UCSD-AML1 (cell line): ENCODE measurements around the gene MVP.
A peak's percentile ranks its signal among the peaks of the same experiment; 100 is the strongest.
"Not testable (repeated sequence)": the region's sequence is repeated elsewhere in the genome, so short reads cannot be mapped to it uniquely, and the experiment has no call there.

Experiments
- DNase-seq: peaks from one replicate; lab custom pipeline; 2025; ENCODE audit not compliant: unreplicated experiment; lab: John Stamatoyannopoulos, UW

The MVP gene

DNA sequence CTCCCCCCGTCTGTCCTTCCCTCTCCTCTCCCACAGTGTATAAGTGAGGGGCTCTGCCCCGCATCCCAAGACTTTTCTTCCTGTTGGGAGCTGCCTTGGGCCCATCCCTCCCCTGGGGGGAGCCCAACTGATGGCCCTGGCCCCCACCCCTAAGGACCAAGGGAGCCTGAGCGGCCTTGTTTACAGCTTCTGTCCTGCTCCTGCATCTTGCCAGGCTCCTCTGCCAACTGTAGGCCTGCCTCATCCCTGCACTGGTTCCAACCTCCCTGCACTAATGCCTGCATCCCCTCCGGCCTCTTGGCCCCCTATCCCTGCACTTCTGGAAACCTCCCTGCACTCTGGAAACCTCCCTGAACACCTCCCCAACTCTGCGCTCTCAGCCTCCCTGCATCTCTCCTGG, 5.7 kb upstream of the MVP start:
- no peak for DNase-seq

DNA sequence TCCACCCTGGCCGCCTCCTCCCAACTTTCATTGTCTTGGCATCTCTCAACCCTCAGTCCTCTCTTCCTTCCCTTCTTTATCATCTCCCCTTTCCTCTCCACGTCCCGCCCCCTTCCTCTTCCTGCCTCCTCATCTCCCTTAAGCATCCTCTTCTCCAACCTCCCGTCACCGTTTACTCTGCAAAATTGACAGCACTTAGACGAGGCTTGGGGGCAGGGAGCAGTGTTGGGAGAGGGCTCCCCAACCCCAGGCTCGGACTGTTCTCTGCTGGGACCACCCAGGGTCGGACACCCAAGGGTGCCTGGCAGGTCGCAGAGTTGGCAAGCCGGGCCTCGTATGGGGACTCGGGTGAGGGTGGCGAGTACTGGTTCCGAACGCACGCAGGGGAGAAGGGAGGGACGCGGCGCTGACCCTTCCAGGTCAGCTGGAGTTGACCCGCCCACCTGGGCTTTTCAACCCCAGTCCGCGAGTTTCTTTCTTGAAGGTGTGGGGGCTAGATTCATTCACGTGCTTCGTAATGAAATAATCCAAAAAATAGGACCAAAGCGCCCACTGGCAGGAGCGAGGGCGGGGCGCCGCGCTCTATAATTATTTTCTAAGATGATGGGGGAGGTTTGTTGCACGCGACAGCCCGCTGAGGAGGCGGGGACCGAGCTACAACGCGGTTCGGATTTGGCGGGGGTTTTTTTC, 5.1 kb upstream of the MVP start:
- peak; percentile 48 for DNase-seq

DNA sequence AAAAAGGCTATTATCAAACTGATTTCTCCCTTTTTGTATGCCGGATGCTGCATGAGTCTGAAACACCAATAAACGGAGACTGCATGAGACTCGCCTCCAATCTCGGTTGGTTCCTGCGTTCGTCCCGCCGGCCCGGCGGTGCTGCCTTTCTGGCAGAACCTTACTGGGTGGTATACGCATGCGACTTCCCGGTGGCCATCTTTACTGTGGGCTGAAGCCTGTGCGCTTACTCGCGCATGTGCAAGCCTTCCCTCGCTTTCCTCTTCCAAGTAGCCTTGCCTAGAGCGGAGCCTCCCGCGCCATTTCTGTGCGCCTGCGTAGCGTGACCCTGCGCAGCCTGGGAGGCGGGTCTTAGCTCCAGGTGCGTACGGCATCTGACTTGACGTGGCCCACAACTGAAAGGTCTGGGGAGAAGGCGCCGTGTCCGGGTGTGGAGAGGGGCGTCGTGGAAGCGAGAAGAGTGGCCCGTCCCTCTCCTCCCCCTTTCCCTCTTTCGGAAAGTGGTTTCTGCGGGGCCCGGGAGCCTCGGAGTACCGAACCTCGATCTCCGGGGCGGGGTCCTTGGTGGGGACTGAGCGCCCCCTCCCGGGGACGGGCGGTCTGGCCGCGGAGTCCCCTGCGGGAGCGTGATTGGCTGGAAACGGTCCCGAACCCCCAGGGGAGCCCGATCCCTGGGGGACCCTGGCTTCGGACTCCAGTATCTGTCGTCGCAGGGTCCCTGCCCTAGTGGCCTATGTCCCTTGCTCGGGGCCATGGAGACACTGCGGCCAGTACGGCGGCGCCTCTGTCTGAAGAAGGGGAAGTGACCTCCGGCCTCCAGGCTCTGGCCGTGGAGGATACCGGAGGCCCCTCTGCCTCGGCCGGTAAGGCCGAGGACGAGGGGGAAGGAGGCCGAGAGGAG, 4.2 kb upstream of the MVP start, which contains the start of gene PAGR1:
Gene PAGR1 (plus strand): TSS at position 360 of the 901 bp plus-strand sequence. CDS start 374 bp downstream, at position 734.
- peak; percentile 98 for DNase-seq

DNA sequence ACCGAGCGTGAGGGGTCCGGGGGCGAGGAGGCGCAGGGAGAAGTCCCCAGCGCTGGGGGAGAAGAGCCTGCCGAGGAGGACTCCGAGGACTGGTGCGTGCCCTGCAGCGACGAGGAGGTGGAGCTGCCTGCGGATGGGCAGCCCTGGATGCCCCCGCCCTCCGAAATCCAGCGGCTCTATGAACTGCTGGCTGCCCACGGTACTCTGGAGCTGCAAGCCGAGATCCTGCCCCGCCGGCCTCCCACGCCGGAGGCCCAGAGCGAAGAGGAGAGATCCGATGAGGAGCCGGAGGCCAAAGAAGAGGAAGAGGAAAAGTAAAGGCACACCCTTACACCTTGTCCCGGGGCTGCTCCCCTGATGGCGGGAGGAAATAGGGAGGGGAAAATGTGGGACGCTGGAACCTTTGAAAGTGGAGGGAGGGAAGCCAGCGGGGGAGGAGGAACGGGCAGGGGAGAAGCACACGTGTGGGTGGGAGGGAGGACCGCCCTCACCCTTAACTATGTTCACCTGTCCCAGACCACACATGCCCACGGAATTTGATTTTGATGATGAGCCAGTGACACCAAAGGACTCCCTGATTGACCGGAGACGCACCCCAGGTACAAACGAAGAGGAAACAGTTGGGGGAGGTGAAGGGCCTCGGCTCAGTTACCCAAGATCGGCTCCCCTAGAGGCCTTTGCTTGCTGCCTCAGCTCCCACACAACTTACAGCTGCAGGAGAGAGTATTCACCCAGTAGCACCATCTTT, 3.4 kb upstream of the MVP start:
- peak; percentile 79 for DNase-seq

DNA sequence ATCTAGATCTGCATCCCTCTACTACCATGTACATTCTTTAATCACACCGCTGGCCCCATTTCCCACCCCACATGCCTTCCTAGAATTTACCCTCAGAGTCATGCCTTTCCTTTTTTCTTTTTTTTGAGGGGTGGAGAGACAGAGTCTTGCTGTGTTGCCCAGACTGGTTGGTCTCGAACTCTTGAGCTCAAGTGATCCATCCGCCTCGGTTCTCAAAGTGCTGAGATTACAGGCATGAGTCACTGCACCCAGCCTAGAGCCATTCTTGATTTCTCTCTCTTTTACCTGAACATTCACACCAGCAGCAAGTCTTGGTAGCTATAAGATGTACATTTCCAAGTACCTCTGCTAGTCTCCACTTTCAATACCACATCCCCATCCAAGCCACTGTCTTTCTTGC, 2.2 kb upstream of the MVP start:
- DNase-seq = no peak

DNA sequence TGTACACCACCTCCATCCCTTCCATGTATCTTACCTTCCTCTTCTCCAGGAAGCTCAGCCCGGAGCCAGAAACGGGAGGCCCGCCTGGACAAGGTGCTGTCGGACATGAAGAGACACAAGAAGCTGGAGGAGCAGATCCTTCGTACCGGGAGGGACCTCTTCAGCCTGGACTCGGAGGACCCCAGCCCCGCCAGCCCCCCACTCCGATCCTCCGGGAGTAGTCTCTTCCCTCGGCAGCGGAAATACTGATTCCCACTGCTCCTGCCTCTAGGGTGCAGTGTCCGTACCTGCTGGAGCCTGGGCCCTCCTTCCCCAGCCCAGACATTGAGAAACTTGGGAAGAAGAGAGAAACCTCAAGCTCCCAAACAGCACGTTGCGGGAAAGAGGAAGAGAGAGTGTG, 756 bp upstream of the MVP start:
- DNase-seq = no peak

DNA sequence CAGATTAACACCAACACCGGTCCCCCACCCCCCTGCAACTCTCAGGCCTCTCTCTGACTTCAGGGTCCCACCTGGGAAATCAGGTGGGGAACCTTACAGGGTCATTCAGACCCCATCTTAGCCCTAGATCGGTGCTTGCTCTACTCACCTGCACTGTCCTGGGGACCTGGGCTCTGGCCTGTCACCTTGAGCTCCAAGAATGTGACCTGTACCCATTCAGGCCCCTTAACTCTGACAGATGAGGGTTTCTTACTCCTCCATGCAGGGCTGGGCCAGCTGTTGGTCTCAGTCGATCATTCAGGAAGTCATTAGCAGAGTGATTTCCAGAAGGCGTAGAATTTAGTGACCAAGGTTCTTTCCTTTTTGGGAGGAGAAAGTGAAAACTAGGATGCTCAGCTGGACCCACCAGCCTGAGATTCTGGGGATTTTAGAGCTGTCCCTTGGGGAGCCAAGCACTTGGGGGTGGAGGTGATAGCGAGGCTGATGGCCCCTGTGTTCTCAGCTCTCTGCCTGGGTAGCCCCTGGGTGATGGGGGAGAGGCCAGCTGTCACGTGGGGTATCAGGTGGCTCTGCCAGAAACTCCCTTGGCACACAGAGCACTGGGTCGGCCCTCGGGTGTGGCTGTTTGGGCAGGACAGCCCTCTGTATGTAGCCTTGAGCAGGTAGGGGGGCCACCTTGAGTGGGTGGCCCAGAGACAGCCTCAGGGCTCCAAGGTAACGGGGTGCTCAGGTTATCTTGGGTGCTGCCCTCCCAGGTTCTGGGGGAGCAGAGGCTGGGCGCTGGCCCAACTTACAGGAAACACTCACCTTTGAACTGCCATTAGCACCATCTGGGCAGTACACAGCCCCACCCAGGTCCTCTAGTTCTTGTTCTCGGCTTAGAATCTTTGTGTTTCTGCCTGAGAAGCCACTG, 724 bp downstream of the MVP start:
- no peak for DNase-seq

DNA sequence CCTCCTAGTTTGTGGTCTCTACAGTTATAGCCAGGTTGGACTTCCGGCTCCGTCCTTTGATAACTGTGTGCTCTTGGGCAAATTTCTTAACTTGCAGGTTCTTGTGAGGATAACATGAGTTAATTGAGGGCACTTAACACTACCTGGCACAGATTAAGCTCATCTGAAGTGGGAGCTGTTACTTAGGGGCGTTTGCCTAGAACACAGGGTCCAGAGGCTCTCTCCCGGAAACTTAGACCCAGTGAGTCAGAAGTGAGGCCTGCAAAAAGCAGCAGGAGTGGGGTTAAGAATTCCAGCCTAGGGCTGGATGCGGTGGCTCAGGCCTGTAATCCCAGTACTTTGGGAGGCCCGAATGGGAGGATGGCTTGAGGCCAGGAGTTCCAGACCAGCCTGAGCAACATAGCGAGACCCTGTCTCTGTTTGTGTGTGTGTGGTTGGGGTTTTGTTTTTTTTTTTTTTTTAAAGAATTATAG, 1.4 kb downstream of the MVP start:
- no peak for DNase-seq

DNA sequence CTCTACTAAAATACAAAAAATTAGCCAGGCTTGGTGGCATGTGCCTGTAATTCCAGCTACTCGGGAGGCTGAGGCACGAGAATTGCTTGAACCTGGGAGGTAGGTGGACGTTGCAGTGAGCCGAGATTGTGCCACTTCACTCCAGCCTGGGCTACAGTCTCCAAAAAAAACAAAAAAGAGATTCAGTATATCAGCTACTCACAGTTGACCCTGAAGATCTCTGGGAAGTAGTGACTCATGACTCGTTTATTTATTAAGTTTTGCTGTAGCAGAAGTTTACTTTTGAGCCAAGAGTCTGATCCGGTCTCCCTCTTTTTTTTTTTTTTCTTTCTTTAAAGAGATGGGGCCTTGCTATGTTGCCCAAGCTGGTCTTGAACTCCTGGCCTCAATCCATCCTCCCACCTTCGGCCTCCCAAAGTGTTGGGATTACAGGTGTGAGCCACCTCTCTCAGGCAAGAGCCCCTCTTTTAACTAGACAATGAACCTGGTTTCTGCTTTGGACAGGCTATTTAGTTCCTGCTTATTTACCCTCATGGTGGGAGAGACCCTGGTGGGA, 4.4 kb downstream of the MVP start:
- no peak for DNase-seq

DNA sequence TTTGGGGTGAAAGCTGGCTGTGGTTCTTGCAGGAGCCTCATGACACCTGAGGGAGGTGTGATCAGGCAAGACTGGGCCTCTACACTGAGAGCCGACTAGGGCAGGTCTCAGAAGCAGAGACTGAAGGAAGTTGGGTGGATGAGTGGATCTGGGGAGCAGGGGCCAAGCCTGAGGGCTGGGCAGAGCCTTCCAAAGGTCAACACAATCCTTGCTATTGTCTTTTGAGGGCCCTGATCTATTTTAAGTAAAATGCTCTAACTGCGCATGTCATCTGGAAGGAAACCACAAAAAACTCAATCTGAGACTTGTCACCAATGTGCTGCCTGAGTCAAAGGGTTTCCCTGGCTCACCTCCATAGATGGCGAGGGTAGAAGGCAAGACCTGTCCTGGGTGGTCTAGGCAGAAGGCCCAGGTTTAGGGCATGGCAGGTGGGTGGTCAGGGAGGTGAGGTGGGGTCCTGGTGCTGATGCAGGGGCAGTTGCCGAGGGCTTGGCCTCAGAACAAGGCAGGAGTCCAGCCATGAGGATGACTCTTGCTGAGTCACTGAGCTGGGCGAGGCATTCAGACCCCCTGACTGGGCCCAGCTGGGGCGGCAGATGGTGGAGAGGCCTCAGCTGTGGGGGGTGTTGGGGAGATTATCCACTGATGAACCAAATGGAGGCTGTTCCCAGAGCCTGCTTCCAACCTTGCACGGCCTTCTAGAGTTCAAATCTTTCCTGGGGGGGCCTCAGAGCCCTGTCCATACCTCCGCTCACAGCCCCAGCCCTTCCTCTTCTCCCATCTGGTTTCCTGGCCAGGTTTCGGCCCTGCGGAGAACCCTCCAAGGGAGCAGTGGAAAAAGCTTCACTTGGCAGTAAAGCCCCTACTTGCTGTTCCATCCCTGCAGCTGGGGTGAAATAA, 5.1 kb downstream of the MVP start:
- DNase-seq = no peak

DNA sequence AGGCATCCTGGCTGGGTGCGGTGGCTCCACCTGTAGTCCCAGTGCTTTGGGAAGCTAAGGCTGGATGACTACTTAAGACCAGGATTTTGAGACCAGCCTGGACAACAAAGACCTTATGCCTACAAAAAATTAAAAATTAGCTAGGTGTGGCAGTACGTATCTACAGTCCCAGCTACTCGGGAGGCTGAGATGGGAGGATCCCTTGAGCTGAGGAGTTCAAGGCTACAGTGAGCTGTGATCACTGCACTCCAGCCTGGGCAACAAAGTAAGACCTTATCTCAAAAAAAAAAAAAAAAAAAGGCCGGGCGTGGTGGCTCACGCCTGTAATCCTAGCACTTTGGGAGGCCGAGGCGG, 6.1 kb downstream of the MVP start:
- DNase-seq = no peak

DNA sequence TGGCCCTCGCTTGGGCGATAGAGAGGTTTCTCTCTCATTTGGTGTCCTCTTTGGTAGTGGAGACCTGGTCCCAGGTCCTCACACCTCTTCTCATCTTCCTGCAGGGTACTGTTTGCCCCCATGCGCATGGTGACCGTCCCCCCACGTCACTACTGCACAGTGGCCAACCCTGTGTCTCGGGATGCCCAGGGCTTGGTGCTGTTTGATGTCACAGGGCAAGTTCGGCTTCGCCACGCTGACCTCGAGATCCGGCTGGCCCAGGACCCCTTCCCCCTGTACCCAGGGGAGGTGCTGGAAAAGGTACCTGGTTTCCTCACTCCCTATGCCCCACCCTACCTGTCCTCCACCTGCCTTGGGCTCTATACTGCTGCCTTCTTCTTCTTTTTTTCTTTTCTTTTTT, 10.5 kb downstream of the MVP start:
- no peak for DNase-seq

DNA sequence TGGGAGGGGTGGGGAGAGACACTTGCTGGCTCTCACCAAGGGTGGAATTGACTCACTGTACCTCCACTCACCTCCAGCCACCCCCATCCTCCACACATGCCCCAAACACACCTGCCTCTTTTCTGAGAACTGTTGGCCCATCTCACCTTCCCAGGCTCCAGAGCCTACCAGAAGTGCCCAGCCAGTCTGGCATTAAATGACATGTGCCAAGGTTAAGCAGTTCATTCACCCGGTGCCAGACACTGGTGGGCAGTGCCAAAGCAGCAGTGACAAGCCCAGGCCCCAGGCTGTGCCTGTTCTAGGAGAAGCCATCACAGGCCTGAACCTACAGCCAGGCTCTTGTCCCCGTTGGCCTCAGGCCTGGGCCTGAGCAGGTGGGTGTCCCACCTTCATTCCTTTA, 11.2 kb downstream of the MVP start:
- no peak for DNase-seq

DNA sequence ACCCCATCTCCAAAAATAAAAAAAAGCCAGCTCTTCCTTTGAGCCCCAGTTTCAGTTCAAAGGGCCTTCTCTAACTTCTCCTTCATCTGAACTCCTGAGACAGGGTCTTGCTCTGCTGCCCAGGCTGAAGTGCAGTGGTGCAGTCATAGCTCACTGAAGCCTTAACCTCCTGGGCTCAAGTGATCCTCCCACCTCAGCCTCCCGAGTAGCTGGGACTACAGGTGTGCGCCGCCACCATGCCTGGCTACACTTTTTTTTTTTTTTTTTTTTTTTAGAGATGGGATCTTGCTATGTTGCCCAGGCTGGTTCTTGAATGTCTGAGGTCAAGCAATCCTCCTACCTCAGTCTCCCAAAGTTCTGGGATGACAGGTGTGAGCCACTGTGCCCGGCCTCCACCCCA, 13.0 kb downstream of the MVP start:
- not testable (repeated sequence) for DNase-seq

DNA sequence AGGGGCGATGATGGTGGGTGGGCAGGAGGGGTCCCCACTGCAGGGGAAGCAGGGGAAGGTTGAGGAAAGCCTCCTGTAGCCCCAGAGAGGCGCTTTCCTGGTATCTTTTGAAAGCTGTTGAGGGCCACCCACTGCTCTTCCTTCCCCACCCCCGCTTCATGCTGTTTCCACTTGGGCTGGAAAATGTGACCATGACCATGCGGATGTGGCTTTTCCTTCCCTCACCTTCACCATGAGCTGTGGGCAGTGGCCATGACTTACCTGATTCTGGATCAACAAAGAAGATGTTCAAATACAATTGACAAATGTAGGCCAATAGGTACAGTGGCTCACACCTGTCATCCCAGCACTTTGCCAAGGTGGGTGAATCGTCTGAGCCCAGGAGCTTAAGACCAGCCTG, 13.8 kb downstream of the MVP start:
- DNase-seq = no peak

DNA sequence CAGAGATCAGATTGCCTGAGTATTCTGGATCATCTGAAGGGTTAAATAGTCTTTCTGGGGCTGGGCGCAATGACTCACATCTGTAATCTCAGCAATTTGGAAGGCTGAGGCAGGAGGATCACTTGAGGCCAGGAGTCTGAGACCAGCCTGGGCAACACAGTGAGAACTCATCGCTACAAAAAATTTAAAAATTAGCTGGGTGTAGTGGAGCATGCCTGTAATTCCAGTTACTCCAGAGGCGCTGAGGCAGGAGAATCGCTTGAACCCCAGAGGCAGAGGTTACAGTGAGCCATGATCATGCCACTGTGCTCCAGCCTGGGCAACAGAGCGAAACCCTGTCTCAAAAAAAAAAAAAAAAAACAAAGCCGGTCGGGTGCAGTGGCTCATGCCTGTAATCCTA, 15.7 kb downstream of the MVP start:
- no peak for DNase-seq

DNA sequence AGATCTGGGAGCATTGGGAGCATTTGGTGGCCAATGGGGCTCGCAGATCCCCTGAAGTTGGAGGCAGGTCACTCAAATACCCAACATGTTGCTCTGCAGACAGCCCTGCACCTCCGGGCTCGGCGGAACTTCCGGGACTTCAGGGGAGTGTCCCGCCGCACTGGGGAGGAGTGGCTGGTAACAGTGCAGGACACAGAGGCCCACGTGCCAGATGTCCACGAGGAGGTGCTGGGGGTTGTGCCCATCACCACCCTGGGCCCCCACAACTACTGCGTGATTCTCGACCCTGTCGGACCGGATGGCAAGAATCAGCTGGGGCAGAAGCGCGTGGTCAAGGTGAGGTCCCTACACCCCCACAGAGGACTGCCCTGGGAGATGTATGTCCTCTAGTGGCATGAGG, 16.4 kb downstream of the MVP start:
- no peak for DNase-seq

DNA sequence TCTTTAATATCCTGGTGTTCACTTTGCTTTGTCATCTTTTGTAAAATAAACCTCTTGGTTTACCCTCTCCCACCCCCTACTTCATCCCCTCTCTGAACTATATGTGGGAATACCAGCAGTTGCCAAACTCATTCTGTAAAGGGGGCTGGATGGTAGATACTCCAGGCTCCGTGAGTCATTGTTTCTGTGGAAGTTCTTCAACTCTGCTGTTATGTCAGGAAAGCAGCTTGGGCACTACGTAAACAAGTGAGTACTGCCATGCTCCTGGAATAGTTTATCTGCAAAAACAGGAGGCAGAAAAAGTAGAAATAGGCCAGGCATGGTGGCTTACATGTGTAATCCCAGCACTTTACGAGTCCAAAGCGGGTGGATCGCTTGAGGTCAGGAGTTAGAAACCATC, 17.6 kb downstream of the MVP start:
- no peak for DNase-seq

DNA sequence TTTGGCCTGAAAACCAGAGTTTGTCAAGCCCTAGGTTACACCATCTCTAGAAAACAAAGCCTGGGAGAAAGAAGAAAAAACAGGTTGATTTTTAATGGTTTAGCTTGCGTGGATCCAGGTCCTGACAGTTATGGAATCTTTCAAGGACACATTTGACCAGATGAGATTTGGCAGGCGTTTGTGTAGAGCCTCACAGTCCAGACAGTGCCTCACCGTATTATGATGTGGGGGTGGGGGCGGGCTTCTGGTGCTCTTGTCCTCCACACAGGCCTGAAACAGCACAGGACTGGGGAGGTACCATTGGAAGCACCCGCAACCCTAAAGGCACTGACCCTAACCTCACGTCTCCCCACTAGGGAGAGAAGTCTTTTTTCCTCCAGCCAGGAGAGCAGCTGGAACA, 19.6 kb downstream of the MVP start:
- no peak for DNase-seq
